Measurements from ENCODE around the gene DCTPP1.

- TF ChIP-seq, protein P1, sequence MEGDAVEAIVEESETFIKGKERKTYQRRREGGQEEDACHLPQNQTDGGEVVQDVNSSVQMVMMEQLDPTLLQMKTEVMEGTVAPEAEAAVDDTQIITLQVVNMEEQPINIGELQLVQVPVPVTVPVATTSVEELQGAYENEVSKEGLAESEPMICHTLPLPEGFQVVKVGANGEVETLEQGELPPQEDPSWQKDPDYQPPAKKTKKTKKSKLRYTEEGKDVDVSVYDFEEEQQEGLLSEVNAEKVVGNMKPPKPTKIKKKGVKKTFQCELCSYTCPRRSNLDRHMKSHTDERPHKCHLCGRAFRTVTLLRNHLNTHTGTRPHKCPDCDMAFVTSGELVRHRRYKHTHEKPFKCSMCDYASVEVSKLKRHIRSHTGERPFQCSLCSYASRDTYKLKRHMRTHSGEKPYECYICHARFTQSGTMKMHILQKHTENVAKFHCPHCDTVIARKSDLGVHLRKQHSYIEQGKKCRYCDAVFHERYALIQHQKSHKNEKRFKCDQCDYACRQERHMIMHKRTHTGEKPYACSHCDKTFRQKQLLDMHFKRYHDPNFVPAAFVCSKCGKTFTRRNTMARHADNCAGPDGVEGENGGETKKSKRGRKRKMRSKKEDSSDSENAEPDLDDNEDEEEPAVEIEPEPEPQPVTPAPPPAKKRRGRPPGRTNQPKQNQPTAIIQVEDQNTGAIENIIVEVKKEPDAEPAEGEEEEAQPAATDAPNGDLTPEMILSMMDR (IDR thresholded peaks at IDR 0.05): no peak
- no peak for TF ChIP-seq POLR2A (IDR thresholded peaks at IDR 0.05)
Observed at GRCh38 chr16:30456302-30456701, 26.5 kb upstream of the DCTPP1 start.

Data from body of pancreas (tissue), 4 donors.